SH-SY5Y (cell line): ENCODE data around the gene RPS6KA2.

Source experiments
- GATA2 ChIP-seq: IDR thresholded peaks from 2 replicates; pipeline ENCODE4 v1.6.1; 2011; ENCODE audit warnings: mild to moderate bottlenecking, low read depth, low read length
- GATA3 ChIP-seq: IDR thresholded peaks from 2 replicates; pipeline ENCODE4 v1.6.1; 2011; ENCODE audit warnings: low read depth, mild to moderate bottlenecking, low read length, moderate library complexity

DNA sequence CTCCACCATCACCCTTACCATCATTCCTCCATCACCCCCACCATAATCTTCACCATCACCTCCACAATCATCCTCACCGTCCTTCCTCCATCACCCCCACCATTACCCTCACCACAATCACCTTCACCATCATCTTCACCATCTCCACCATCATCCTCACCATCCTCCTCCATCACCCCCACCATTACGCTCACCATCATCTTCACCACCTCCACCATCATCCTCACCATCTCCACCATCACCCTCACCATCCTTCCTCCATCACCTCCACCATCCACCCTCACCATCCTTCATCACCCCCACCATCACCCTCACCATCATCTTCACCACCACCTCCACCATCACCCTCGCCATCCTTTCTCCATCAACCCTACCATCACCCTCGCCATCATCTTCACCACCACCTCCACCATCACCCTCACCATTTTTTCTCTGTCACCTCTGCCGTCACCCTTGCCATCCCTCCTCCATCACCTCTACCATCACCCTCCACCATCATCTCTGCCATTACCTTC, 211.2 kb downstream of the RPS6KA2 start:
- no peak for TF ChIP-seq GATA2
- no peak for TF ChIP-seq GATA3
